PFSK-1 (cell line): ENCODE results near the gene NLRP7.

Experiments used
- FOXP2 ChIP-seq: optimal IDR thresholded peaks from 2 replicates; pipeline ENCODE3; 2011; ENCODE audit warnings: borderline replicate concordance, control low read depth, inconsistent platforms; ENCODE audit not compliant: insufficient read depth; ENCODE audit errors: extremely low read length, extremely low read depth
- POLR2AphosphoS5 ChIP-seq: IDR thresholded peaks from 2 replicates; pipeline ENCODE4 v1.6.1; 2012; ENCODE audit warnings: low read depth, mild to moderate bottlenecking, control low read depth, low read length, moderate library complexity
- REST ChIP-seq, 2 experiments: IDR thresholded peaks; 2 replicates each; pipeline versions ENCODE4 v1.6.1 to v1.8.0; 2011 to 2012; ENCODE audit warnings: low read depth in 2 of 2, low read length in 2 of 2, control low read depth in 1 of 2, inconsistent platforms in 1 of 2, mild to moderate bottlenecking in 1 of 2, moderate library complexity in 1 of 2; ENCODE audit not compliant: insufficient read depth in 1 of 2
- SIN3A ChIP-seq: IDR thresholded peaks from 2 replicates; pipeline ENCODE4 v1.6.1; 2012; ENCODE audit warnings: mild to moderate bottlenecking, low read length, moderate library complexity, borderline replicate concordance; ENCODE audit not compliant: insufficient read depth
- TAF1 ChIP-seq: IDR thresholded peaks from 2 replicates; pipeline ENCODE4 v1.6.1; 2012; ENCODE audit warnings: low read length, control low read depth, borderline replicate concordance; ENCODE audit not compliant: insufficient read depth

The NLRP7 gene

GRCh38 chr19:54955376-54955775 is 8.0 kb upstream of the NLRP7 start:
- TF ChIP-seq POLR2AphosphoS5: no peak
- TF ChIP-seq TAF1: no peak
- no peak for TF ChIP-seq FOXP2

- no peak for TF ChIP-seq FOXP2
- TF ChIP-seq POLR2AphosphoS5: no peak
- TF ChIP-seq SIN3A: no peak
- TF ChIP-seq TAF1: no peak
Observed at GRCh38 chr19:54952591-54953344, 5.4 kb upstream of the NLRP7 start.

GRCh38 chr19:54949412-54949811 is 2.1 kb upstream of the NLRP7 start:
- TF ChIP-seq TAF1 (no peak), POLR2AphosphoS5 (no peak), FOXP2 (no peak), REST (IDR thresholded peaks at IDR 0.05; ENCODE audit: insufficient read depth in 1 of 2, low read depth in 2 of 2, low read length in 2 of 2) (no peak), SIN3A (no peak)

- TF ChIP-seq FOXP2 (no peak), REST (IDR thresholded peaks at IDR 0.05; ENCODE audit: insufficient read depth in 1 of 2, low read depth in 2 of 2, low read length in 2 of 2) (no peak), POLR2AphosphoS5 (no peak), SIN3A (no peak), TAF1 (no peak)
Observed at GRCh38 chr19:54938906-54939305, 8.4 kb downstream of the NLRP7 start.

GRCh38 chr19:54937926-54938325 is 9.4 kb downstream of the NLRP7 start:
- TF ChIP-seq SIN3A (no peak), FOXP2 (no peak), REST (IDR thresholded peaks at IDR 0.05; ENCODE audit: insufficient read depth in 1 of 2, low read depth in 2 of 2, low read length in 2 of 2) (no peak), POLR2AphosphoS5 (no peak), TAF1 (no peak)

GRCh38 chr19:54928299-54928698 is 19.0 kb downstream of the NLRP7 start:
- TF ChIP-seq FOXP2: no peak
- TF ChIP-seq REST (IDR thresholded peaks at IDR 0.05; ENCODE audit: insufficient read depth in 1 of 2, low read depth in 2 of 2, low read length in 2 of 2): no peak
- no peak for TF ChIP-seq TAF1
